Esophagus squamous epithelium (tissue), 4 donors: ENCODE data around the gene SEC14L6.

Experiments used
- POLR2A ChIP-seq, 4 donors: fragments of 450-650 bp; IDR thresholded peaks; one replicate each; pipeline ENCODE4 v1.6.1; 2017; ENCODE audit warnings: antibody characterized with exemption in 4 of 4, mild to moderate bottlenecking in 4 of 4, moderate library complexity in 3 of 4
- TF ChIP-seq, protein P1 (sequence below), 6 experiments: fragments of 450-650 bp in 4 of 6; fragments of 200-600 bp in 2 of 6; sonication (generic) in 2 of 6; IDR thresholded peaks; one replicate each; pipeline ENCODE4 v1.5.1; 2016 to 2019; ENCODE audit warnings: antibody characterized with exemption in 6 of 6, mild to moderate bottlenecking in 4 of 6, moderate library complexity in 4 of 6

DNA sequence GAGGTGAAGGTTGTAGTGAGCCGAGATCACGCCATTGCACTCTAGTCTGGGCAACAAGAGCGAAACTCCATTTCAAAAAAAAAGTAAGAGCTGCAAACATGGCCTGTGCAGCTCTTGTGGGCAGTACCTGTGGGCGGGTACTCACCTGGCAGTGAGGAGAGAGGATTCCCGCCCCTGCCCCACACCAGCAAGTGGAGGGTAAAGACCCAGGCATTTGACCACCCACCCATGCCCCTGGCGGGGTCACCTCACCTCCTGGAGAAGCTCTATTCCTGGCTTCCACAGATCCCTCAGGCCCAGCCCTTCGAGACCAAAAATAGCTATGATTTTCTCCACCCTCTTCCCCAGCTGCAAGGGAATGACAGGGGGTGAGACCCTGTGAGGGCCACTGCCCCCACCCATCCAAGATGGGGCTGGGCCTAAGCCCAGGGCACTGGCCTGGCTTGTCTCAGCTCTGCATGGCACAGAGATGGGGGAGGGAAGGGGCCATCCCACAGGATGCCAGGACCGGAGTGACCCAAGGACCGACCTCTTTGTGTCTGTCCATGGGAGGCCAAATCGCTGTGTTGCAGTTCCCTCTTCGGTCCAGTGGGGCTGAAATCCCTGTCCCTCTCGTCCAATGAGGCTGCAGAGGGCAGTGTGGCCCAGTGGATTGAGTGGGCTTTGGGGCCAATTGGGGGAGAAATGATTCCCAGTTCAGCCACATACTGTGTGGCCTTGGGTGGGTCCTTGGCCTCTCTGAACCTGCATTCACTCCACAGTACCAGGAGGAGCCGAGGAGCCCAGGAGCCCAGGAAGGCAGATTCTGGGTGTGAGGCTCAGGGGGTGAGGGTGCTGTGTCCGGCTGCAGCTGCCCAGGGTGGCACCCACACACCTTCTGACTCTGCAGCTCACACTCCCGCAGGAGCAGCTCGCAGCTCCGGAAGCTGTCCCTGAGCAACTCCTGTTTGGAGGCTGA, 14.6 kb downstream of the SEC14L6 start:
- TF ChIP-seq, protein P1, sequence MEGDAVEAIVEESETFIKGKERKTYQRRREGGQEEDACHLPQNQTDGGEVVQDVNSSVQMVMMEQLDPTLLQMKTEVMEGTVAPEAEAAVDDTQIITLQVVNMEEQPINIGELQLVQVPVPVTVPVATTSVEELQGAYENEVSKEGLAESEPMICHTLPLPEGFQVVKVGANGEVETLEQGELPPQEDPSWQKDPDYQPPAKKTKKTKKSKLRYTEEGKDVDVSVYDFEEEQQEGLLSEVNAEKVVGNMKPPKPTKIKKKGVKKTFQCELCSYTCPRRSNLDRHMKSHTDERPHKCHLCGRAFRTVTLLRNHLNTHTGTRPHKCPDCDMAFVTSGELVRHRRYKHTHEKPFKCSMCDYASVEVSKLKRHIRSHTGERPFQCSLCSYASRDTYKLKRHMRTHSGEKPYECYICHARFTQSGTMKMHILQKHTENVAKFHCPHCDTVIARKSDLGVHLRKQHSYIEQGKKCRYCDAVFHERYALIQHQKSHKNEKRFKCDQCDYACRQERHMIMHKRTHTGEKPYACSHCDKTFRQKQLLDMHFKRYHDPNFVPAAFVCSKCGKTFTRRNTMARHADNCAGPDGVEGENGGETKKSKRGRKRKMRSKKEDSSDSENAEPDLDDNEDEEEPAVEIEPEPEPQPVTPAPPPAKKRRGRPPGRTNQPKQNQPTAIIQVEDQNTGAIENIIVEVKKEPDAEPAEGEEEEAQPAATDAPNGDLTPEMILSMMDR (IDR thresholded peaks at IDR 0.05): no peak
- TF ChIP-seq POLR2A (IDR thresholded peaks at IDR 0.05): no peak
